ENCODE data around the gene PGS1.

DNA sequence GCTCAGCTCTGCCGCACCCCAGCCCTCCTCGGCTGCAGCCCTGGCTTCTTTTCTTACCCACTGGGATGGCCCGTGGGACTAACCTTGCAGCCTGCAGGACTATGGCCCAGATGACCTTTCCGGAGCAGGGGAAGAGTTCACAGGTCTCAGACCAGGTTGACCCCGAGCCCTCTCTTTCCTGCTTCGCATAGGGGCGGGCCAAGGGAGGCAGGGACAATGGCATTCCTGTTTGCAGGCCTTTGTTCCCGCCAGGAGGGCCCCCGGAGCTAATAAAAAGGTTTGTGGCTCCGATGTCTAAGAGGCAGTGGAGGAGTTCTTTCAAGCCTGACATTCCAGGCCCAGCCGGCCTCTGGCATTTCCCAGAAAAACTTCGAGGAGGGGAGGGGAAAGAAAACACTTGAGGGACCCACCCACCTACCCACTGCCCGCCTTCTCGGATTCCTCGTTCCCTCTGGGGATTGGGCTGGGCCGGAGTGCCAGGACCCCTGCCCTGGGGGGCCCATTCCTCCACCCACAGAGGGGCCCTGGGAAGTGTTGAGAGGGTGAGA lies 12.8 kb upstream of the PGS1 start:
- TF ChIP-seq, protein P1, sequence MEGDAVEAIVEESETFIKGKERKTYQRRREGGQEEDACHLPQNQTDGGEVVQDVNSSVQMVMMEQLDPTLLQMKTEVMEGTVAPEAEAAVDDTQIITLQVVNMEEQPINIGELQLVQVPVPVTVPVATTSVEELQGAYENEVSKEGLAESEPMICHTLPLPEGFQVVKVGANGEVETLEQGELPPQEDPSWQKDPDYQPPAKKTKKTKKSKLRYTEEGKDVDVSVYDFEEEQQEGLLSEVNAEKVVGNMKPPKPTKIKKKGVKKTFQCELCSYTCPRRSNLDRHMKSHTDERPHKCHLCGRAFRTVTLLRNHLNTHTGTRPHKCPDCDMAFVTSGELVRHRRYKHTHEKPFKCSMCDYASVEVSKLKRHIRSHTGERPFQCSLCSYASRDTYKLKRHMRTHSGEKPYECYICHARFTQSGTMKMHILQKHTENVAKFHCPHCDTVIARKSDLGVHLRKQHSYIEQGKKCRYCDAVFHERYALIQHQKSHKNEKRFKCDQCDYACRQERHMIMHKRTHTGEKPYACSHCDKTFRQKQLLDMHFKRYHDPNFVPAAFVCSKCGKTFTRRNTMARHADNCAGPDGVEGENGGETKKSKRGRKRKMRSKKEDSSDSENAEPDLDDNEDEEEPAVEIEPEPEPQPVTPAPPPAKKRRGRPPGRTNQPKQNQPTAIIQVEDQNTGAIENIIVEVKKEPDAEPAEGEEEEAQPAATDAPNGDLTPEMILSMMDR (IDR thresholded peaks at IDR 0.05): no peak
- TF ChIP-seq POLR2A (IDR thresholded peaks at IDR 0.05): no peak
- no peak for TF ChIP-seq EP300 (IDR thresholded peaks at IDR 0.05)
- TF ChIP-seq POLR2AphosphoS5 (IDR thresholded peaks at IDR 0.05): no peak

All from stomach (tissue), 4 donors.